ENCODE data around the gene ACTN4.

The ACTN4 gene

GRCh38 chr19:38774181-38774950 is 126.9 kb downstream of the ACTN4 start:
- DNase-seq: no peak

- DNase-seq: no peak
These were observed 131.3 kb downstream of the ACTN4 start for GRCh38 chr19:38778733-38779132.

DNA sequence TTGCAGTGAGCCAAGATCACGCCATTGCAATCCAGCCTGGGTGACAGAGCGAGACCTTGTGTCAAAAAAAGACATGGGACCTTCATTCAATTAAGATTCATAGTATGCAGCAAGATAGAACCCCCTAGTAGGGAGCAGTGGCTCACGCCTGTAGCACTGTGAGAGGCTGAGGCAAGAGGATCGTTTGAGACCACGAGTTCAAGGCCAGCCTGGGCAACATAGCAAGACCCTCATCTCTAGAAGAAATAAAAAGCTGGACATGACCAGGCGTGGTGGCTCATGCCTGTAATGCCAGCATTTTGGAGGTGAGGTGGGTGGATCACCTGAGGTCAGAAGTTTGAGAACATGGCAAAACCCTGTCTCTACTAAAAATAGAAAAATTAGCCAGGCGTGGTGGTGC is 133.0 kb downstream of the ACTN4 start:
- no peak for DNase-seq

DNA sequence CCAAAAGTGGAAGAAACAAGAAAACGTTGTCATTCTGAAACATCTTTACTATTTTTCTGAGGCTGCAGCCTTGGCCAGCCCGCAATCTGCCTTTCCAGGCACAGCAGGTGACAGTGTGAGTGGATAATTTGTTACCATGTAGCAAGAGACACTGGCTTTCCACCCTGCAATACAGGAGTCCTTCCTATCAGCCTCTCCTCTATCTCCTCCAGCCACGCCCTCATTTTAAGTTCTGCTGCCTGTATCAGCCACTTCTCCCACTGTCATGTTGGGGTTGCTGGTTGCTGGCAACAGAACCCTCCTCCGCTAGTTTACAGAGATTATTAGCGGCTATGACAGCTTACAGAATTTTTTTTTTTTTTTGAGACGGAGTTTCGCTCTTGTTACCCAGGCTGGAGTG is 133.6 kb downstream of the ACTN4 start:
- no peak for DNase-seq

All from activated naive CD4-positive, alpha-beta T cell treated with Interleukin-2 at 50 U/mL for 16 hours (primary cell).